KMS-11 (cell line): ENCODE measurements around the gene SLC6A17.
A peak's percentile ranks its signal among the peaks of the same experiment; 100 is the strongest.

Experiments
- H2AFZ ChIP-seq: fragments of 200-600 bp; sonication (generic); 2 replicates; pipeline ENCODE4 v1.6.1; 2016; ENCODE audit warnings: antibody characterized with exemption, mixed run types, low read depth
- H3K27ac ChIP-seq: fragments of 200-600 bp; sonication (generic); 2 replicates; pipeline ENCODE4 v1.6.1; 2016; ENCODE audit warnings: mild to moderate bottlenecking, mixed run types
- H3K27me3 ChIP-seq: fragments of 200-600 bp; sonication (generic); 2 replicates; pipeline ENCODE4 v1.6.1; 2017; ENCODE audit warnings: mild to moderate bottlenecking, low read depth, mixed run types, moderate library complexity; ENCODE audit not compliant: insufficient read depth
- H3K36me3 ChIP-seq: fragments of 200-600 bp; sonication (generic); 2 replicates; pipeline ENCODE4 v1.6.1; 2017; ENCODE audit warnings: mild to moderate bottlenecking, mixed run types; ENCODE audit not compliant: insufficient read depth
- H3K4me1 ChIP-seq: fragments of 200-600 bp; sonication (generic); 2 replicates; pipeline ENCODE4 v1.6.1; 2016; ENCODE audit warnings: mild to moderate bottlenecking, low read depth, mixed run types; ENCODE audit not compliant: poor library complexity, severe bottlenecking
- H3K4me2 ChIP-seq: fragments of 200-600 bp; sonication (generic); 2 replicates; pipeline ENCODE4 v1.7.0; 2016; ENCODE audit warnings: mild to moderate bottlenecking, mixed run types
- H3K4me3 ChIP-seq: fragments of 200-600 bp; sonication (generic); IDR thresholded peaks from 2 replicates; pipeline ENCODE4 v1.6.1; 2017; ENCODE audit warnings: low read depth, low read length, mixed read lengths; ENCODE audit not compliant: insufficient read depth
- H3K79me2 ChIP-seq: fragments of 200-600 bp; sonication (generic); 2 replicates; pipeline ENCODE4 v1.6.1; 2016; ENCODE audit warnings: low read depth, mixed run types; ENCODE audit not compliant: insufficient read depth
- H3K9ac ChIP-seq: fragments of 200-600 bp; sonication (generic); 2 replicates; pipeline ENCODE4 v1.6.1; 2016; ENCODE audit warnings: mild to moderate bottlenecking, mixed run types
- H4K20me1 ChIP-seq: fragments of 200-600 bp; sonication (generic); 2 replicates; pipeline ENCODE4 v1.6.1; 2016; ENCODE audit warnings: mild to moderate bottlenecking, mixed run types; ENCODE audit not compliant: insufficient read depth
- TF ChIP-seq, protein P1 (sequence below): fragments of 200-600 bp; sonication (generic); conservative IDR thresholded peaks from 2 replicates; pipeline ENCODE4 v1.6.1; 2017; ENCODE audit warnings: low read depth, mild to moderate bottlenecking, antibody characterized with exemption, low read length, moderate library complexity, mixed read lengths

SLC6A17 gene

DNA sequence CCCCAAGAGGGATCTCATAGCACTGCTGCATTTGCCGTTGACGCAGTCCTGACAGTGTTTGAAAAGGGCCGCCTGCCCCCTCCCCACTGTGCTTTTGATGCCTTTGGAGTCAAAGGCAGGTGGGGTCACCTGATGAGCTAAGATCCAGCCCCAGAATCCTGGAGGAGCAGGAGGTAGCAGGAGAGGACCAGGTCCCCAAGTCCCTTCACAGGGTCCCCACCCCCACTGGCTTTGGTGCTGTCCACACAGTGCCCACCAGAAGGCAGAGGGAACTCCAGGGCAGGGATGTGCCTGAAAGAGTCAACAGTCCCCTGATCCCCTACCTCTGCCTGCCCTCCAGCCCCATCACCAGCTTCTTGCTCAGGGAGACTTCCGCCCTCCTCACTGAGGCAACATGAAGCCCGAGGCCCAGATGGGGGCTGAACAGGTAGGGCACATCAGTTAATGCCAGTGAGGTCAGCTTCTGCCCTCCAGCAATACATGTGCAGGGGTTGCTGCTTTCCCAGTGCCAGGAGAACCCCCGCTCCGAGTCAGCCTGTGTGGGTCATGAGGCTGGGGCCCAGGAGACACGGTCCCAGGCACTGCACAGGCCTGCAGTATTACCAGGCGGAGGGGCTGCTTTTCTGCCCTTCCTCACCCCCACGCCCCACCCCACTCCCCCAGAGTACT is 51.0 kb downstream of the SLC6A17 start:
- Histone ChIP-seq H4K20me1 (no peaks in the 10 kb centered on the region), H3K27me3 (no peaks in the 10 kb centered on the region), H3K36me3 (no peaks in the 10 kb centered on the region), H3K4me1 (peaks cover 6% of the 10 kb centered on the region), H2AFZ (no peak overlapping the region), H3K79me2 (no peaks in the 10 kb centered on the region), H3K4me3 (no peak overlapping the region), H3K4me2 (no peak overlapping the region), H3K9ac (no peak overlapping the region), H3K27ac (no peak overlapping the region)
- TF ChIP-seq, protein P1, sequence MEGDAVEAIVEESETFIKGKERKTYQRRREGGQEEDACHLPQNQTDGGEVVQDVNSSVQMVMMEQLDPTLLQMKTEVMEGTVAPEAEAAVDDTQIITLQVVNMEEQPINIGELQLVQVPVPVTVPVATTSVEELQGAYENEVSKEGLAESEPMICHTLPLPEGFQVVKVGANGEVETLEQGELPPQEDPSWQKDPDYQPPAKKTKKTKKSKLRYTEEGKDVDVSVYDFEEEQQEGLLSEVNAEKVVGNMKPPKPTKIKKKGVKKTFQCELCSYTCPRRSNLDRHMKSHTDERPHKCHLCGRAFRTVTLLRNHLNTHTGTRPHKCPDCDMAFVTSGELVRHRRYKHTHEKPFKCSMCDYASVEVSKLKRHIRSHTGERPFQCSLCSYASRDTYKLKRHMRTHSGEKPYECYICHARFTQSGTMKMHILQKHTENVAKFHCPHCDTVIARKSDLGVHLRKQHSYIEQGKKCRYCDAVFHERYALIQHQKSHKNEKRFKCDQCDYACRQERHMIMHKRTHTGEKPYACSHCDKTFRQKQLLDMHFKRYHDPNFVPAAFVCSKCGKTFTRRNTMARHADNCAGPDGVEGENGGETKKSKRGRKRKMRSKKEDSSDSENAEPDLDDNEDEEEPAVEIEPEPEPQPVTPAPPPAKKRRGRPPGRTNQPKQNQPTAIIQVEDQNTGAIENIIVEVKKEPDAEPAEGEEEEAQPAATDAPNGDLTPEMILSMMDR, result no peak

GRCh38 chr1:110203021-110203661 is 52.8 kb downstream of the SLC6A17 start:
- Histone ChIP-seq H3K36me3 (no peaks in the 10 kb centered on the region), H3K27me3 (no peaks in the 10 kb centered on the region), H3K4me1 (peaks cover 6% of the 10 kb centered on the region), H3K9ac (no peak overlapping the region), H4K20me1 (no peaks in the 10 kb centered on the region), H3K79me2 (no peaks in the 10 kb centered on the region), H3K4me3 (no peak overlapping the region), H2AFZ (peak overlapping the region; percentile 66), H3K4me2 (no peak overlapping the region), H3K27ac (no peak overlapping the region)
- TF ChIP-seq, protein P1, result peak; percentile 71

GRCh38 chr1:110205156-110205555 is 54.9 kb downstream of the SLC6A17 start:
- H3K79me2 ChIP-seq, result no peaks in the 10 kb centered on the region
- TF ChIP-seq, protein P1, result no peak
- H3K4me1 ChIP-seq, result peaks cover 14% of the 10 kb centered on the region
- H3K4me3 ChIP-seq, result no peak overlapping the region
- H3K27ac ChIP-seq, result no peak overlapping the region
- H2AFZ ChIP-seq, result no peak overlapping the region
- no peaks in the 10 kb centered on the region for H3K36me3 ChIP-seq
- H3K9ac ChIP-seq, result no peak overlapping the region
- H4K20me1 ChIP-seq, result no peaks in the 10 kb centered on the region
- H3K27me3 ChIP-seq, result no peaks in the 10 kb centered on the region
- no peak overlapping the region for H3K4me2 ChIP-seq

GRCh38 chr1:110205591-110206155 is 55.4 kb downstream of the SLC6A17 start:
- no peak overlapping the region for H2AFZ ChIP-seq
- peaks cover 14% of the 10 kb centered on the region for H3K4me1 ChIP-seq
- H3K36me3 ChIP-seq, result no peaks in the 10 kb centered on the region
- TF ChIP-seq, protein P1, result no peak
- no peak overlapping the region for H3K9ac ChIP-seq
- no peaks in the 10 kb centered on the region for H3K79me2 ChIP-seq
- no peaks in the 10 kb centered on the region for H4K20me1 ChIP-seq
- no peak overlapping the region for H3K27ac ChIP-seq
- no peak overlapping the region for H3K4me3 ChIP-seq
- no peak overlapping the region for H3K4me2 ChIP-seq
- no peaks in the 10 kb centered on the region for H3K27me3 ChIP-seq
